GM21515 (cell line): ENCODE data around the gene SMLR1.
"Not testable (repeated sequence)": the region's sequence is repeated elsewhere in the genome, so short reads cannot be mapped to it uniquely, and the experiment has no call there.

Experiments
- ATAC-seq: cut with Tn5 transposase; IDR thresholded peaks from one replicate; pipeline ENCODE4 v1.9.1; 2021; ENCODE audit not compliant: unreplicated experiment

SMLR1 gene

DNA sequence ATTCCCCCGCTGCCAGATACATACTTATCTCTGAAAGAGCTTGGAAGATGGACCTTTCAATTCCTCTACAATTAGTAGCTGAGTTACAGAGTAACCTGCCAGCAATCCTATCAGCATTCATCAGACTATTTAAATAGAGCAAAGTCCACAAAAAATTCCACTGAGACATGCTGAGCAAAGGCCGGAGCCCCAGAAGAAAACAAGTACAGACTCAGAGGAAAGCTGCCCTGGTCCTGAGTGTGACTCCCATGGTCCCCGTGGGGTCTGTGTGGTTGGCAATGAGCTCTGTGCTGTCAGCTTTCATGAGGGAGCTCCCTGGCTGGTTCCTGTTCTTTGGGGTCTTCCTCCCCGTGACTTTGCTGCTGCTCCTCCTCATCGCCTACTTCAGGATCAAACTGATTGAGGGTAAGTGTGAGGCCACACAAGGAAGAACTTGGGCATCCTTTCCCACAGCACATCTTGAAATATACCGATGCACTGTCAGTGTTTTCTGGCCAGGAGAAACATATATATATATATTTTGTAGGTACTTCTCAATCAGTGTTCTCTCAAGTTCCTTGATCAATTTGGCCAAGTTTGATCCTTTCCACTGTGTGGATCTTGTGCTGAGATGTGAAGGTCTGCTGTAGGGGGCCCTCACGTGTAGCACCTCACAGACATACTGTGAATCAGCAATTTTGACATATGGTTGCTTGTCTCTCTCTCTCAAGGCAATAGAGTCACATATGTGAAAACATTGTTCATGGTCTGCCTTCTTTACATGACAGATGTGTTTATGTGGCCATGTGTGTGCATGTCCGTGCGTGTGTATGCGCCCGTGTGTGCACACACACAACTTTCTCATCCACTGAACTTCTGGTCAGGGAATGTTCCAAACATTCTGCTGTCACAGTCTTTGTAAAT, at the start of gene SMLR1:
Gene SMLR1 (plus strand): TSS at position 160 of the 903 bp plus-strand sequence. CDS start 8 bp downstream, at position 168.
- ATAC-seq = no peak

DNA sequence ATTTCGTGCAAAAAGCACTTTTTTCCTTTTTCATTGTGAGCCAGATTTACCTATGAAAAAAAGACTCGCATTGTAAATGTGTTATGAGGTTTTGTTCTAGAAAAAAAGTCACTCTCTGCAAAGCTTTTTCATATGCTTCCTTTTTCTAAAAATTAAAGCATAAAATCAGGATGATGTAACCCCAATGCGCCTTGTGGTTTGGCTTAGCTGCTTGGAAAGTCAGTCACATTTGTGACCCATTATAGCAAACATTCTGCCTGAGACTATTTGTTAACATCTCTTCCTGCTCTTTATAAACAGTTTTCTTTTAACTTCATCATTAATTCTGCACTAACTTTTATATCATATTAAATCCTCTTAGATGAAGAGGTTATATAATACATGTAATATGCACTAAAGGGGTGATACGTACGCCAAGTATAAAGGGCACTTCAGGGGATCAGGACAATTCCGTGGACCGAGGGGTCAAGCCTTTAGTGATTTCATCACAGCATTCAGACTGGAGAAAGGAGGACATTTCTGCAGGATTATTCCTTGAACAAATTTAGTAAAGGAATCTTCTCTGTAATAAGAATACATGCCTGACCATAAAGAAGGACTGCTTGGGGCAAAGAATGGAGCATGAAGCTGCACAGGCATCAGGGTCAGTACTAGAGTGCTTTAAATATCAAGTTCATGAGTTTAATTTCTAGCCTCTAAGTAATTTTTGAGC, 48.1 kb upstream of the SMLR1 start:
- ATAC-seq = no peak

DNA sequence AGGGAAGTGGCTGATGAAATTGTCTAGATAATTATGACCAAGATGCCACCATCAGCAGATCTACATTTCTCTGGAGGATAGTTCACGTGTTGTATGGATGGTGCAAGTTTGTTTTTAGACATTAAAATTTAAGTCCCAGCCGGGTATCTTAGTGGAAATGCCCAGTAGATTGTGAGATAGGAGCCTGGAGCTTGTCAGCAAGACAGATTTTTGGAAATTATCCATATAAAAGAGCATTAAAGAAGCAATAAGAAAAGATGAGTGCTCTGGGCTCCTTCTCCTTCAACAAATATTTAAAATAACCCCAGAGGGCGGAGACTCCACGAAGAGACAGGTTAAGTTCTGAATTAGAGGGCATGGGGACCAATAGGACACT, 47.6 kb upstream of the SMLR1 start:
- ATAC-seq = no peak

DNA sequence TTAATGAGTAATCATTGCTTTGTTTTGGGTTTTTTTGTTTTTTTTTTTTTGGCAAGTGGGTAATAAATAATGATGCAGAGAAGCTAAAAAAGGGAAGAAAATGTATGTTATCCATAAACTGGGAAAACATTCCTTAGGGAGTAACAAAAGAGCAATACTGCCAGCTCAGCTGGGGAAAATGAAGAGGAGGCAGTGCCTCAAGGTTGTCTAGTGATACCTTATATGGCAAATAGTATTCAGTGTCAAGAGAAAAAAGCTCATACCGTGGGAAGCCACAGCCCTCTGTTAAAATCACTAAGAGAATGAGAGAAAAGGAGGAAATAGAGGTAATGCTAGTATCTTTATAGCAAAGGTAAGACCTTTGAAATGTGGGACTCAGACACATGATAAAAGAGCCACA, 47.1 kb upstream of the SMLR1 start:
- ATAC-seq = no peak

DNA sequence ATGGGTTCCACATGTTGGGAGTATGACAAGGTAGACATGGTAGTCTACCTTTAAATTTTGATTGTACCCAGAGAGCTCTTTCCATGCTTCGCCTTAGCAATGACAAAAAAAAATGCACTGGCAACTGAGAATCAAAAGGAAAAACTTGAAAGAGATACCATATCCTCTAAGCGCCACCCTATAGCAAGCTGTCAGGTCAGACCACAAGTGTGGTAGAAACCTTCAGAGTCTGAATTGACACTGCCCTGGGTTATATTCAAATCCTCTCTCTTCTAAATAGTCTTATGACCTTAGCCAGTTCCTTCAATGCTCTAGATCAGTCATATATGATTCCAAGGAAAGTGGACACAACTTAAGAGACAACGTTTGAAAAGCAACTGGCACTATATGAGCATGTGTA, 45.6 kb upstream of the SMLR1 start:
- ATAC-seq = no peak

DNA sequence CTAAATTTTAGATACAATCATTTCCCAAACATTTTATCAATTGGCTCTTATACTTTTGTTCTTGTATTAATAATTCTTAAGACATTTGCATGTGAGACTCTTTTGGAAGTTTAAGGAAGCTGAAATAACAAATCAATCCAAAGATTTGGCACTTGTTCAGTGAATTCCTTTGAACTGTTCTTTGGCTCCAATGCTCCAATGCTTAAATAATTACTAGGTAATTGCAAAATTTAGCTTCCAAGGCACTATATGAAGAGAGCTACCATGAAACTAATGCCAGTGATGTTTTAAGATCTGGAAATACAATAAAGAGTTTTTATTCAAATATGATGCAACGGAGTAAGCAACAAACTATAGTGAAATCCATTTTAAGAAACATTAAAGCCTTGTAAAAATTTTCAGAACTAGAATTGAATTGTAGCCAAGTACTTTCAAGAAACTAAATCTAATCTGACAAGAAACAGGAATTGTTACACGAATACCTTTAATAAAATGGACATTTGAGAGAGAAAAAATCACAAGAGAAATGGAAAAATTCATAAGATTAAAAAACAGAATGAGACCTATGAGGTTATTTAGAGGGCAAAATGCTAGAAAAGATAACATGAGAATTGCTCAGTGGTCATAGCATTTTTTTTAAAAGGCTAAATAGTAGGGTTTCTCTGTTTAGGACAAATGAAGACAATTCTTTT, 43.6 kb upstream of the SMLR1 start:
- no peak for ATAC-seq

DNA sequence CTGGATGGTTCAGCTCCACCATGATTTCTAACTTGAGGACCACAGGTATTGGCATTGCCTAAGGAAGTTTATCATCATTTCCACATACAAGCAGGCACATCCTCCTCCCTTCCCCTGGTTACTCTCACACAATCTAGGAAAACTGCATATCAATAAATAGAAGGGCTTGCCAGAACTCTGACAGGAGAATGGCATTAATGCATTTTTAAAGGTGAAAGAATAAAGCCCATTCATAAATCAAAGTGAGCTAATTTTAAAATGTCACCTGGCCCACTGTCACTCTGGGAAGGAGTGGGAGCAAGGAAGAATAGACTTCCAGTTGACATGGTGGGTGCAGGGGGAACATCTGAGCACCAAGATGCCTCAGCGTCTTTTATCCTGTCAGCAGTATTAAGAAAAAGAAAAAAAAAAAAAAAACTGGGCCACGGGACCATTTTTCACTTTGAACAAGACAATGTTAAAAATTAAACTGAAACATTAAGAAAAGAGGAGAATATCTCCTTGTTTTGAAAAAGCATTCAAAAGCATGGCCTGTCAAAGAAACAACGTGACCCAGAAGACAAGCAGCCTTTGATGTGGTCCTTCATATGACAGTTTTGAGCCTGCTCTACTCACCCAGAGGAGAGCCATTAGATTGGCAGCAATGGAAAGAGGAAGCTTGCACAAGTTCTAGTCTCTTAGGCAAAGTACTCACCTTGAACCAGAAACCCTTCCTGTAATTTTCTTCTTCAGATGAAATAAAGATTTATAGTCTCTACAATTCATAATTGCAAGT, 39.3 kb upstream of the SMLR1 start:
- no peak for ATAC-seq

DNA sequence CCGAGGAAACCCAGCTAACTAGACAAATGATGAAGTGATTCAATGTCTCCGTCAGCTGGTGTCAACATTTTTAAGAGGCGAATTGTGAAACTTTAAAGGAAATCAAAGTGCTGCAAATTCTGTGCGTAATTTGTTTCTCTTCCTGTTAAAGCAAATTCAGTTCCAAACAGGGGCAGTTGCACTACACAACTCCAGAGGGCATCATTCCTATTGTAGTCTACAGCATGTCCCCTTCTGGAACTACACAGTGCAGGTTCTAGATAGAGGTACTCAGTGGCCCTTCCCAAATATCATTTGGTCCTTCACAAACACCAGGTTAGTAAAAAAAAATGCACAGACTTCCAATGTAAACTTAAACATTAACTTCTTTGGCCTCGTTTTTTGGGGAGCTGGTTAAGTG, 38.3 kb upstream of the SMLR1 start:
- no peak for ATAC-seq

DNA sequence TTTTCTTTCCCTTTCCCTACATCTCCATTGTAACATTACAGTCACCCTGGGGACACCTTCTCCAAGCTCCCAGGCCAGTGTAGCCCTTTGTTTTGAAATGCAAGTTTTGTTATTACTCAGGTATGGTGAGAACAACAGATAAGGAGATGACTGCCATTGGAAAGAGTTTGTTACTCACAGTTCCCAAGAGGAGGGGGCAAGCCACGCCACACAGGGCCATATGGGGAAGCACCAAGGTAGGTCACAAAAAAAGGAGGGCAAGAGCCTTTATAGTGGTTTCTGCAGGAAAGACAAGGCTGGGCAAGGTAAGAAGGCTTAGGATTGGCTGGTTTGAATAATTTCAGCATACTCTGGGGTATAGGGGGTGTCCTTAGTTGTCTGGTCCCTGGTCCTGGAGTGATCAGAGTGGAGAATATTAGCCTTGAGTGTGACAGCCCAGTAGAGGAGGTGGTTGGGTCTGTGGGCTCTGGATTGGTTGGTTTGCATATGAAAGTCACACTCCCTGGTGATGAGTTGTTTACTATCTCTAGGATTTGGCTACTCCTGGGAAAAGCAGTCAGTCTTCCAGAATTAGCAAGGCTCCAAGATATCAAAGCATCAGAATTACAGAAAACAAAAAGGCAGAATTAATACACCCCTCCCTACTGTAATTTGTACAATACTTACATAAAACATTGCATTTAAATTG, 33.1 kb upstream of the SMLR1 start:
- ATAC-seq = no peak

DNA sequence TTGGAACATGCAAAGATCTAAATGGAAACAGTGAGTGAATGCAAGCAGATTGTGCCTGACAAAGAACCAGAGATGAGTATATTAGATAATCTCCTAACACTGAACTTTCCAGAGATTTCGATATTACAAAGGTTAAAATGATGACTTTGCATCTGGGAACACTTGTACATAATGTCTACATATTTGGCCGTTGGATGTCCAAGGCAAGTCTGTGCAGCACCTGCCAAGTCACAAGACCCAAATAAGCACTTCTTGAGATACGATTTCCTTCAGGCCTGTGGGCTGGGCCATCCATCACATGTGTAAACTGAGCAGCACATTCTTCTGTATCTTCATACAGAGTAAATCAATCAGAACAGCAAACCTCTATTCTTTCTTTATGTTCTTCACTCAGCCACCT, 32.5 kb upstream of the SMLR1 start:
- no peak for ATAC-seq

DNA sequence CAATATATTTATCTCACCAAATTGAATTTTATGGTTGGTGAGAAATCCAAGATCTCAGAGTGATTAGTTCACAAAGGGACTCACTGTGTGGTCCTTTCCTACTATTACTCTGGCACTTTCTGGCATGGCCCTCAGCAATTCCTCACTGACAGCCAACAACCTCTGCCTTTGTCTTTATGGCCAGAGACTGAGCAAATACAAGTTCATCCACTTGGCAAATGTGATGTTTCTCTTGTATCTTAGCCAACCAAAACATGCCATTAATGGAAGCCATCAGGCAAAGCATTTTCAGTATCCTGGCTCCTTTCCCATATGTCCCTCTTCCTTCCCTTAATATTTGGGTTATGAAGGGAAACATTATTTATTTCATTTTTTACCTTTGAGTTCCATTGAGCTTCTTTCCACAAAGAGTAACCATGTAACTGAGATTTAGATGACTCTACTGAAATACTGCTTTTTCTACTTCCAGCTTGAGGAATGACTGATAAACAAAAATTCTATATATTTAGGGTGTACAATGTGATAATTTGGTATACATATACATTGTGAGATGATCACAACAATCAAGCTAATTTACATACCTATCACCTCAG, 30.8 kb upstream of the SMLR1 start:
- ATAC-seq = no peak

DNA sequence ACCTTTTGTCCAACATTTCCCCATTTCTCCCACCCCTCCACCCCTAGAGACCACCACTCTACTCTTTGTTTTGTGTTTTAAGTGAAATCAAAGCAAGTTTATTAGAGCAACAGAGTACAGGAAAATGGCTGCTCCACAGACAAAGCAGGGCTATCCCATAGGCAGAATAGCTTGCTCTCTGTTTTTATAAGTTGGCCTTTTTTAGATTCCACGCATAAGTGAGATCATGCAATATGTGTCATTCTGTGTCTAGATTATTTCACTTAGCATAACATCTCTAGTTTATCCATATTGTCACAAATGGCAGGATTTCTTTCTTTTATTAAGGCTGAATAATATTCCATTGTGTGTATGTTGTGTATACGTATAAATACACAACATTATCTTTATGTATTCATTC, 30.1 kb upstream of the SMLR1 start:
- no peak for ATAC-seq

DNA sequence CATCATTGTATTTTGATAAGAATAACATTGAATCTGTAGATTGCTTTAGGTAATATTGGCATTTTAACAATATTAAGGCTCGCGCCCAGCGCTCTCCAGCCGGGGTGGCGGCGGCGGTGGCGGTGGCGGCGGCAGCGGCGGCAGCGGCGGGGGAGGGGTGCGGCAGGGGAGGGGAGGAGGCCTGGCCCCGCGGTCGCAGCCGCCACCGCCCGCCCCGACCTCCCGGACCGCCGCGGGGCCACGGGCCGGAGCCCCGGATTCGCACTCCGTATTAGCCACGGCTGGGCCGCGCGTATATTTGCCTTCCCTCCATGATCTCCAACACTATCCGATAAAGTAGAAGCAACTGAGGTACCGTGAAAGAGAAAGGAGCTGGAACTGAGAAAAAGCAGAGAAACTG, 25.8 kb upstream of the SMLR1 start:
- ATAC-seq = not testable (repeated sequence)

DNA sequence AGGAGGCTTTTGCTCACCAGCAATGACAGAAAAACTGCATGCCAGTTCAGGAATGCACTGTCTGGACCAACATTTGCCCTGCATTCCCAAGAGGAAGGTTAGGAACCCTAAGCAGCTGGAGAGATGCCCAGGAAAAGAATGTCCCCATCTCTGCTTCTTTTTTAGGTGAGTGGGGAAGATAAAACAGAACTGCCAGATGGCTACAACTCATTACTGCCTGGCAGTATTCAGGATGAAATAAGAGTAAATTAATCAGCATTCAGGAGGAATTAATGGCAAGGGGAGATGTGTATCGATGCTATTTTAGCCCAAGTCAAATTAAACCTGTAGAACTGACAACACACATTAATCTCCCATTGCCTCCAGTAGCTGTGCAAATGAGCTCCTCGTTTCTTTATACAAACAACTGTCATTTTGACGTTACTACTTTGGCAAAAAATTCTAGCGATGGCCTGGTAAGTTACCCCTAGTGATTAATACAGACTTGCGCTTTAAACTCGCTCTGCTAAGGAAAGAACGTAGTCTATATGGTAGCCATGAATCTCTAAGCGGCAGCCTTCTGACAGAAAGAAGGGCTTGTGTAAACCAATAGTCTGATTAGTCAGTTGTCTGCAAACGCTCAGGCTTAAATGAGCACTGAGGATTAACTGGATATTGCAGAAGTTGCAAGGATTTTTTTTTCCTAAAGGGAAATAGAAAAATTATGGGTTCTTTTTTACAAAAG, 16.7 kb upstream of the SMLR1 start:
- no peak for ATAC-seq

DNA sequence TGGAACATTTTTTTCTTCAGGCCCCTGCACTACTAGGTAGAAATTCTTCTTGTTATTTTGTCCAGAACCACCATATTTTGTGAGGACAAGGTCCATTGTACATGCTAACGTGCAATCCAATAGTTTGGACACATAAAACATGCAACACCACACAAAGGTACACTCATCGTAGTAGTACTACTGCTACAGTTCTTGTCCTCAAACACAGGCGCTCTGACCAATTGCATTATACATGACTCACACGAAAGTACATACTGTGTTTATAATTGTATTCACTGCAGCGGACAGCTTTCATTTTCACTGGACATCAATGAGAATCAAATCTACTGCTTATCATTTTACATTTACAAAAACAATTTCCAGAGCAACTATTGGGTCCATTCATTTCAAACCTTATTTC, 15.3 kb upstream of the SMLR1 start:
- ATAC-seq = no peak

DNA sequence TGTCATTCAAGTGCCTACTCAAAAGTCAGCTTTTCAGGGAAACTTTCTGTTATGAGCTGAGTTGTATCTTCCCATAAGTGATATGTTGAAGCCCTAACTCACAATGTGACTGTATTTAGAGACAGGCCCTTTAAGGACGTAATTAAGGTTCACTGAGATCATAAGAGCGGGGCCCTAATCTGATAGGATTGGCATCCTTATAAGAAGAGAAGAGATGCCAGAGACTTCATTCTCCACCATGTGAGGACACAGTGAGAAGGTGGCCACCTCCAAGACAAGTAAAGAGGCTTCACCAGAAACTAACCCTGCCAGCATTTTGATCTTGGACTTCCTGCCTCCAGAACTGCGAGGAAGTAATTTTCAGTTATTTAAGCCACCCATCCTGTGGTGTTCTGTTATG, 12.7 kb upstream of the SMLR1 start:
- ATAC-seq = no peak

DNA sequence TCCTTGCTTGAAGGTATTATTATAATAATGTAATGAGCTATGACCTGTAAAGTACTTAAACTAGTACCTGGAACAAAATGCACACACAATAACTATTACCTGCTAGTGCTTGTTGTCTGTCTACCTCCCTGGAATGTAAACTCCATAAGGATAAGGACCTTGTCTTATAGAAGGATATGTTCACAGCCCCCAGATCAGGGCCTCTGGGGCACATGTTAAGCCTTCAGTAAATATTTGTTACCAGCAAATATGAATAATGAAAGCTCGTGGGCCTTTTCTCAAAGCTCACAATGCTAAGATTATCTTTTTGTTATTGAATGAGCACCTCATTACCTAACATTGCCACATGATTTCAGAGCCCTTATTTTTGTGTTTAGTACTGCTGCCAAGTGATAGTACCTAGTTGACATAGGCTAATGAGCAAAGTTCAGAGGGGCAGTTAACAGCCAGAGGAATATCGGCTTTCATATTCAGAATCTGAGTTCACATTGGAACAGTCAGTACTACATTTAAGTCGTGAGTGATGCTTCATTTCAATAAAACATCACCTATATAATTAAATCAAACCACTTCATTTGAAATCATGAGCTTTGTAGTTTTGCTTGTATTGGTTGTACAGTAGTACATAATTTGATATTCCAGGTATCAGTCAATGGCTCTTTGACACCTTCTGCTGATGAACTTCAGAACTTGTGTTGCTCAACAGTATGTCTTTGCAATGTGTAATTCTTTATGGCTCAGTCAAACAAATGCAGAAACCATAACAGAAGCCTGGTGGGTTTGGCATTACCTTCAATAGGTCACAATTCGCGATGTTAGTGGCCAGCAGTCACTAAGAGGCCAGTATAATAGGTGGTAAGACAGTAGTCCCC, 11.8 kb upstream of the SMLR1 start:
- no peak for ATAC-seq

DNA sequence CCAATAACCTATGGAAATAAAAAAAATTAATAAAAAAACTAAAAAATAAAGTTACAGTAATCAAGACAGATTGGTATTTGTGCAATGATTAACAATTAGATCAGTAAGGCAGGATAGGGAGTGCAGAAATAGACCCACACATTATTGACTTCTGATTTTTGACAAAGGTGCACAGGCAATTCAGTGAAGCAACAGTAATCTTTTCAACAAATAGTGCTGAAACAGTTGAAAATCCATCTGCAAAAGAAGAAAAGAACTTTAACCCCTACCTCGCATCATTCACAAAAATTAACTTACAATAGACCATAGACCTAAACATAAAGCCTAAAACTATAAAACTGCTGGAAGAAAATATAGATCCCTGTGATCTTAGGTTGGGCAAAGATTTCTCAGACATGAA, 4.5 kb upstream of the SMLR1 start:
- ATAC-seq = no peak
